T-helper 17 cell (primary cell): ENCODE results near the gene SRRT. TPM values are rescaled to one million over a fixed set of nuclear protein-coding genes. Genes with fewer than 3 reads are reported as not detected.

Experiments used
- ATAC-seq: fragments of 150-1000 bp; cut with Tn5 transposase; 2 replicates; pipeline ENCODE4 v1.10.0; 2021; ENCODE audit warnings: mild to moderate bottlenecking, moderate library complexity
- DNase-seq, 3 donors: peaks; one replicate each; pipeline versions ENCODE4 v3.0.0 to v3.0.0-alpha.2; 2020 to 2021
- H3K9me3 ChIP-seq: one replicate; pipeline ENCODE4 v1.7.0; 2013; ENCODE audit warnings: low read length, mild to moderate bottlenecking; ENCODE audit not compliant: control insufficient read depth, poor library complexity, severe bottlenecking
- H3K27ac Mint-ChIP-seq: one replicate; pipeline ENCODE4 v1.8.0; 2022; ENCODE audit warnings: mild to moderate bottlenecking, moderate library complexity, mixed read lengths
- H3K27me3 Mint-ChIP-seq: one replicate; pipeline ENCODE4 v1.8.0; 2022; ENCODE audit warnings: mixed read lengths
- H3K36me3 Mint-ChIP-seq: one replicate; pipeline ENCODE4 v1.8.0; 2022; ENCODE audit warnings: low read depth, mixed read lengths
- H3K4me1 Mint-ChIP-seq: one replicate; pipeline ENCODE4 v1.8.0; 2022; ENCODE audit warnings: mild to moderate bottlenecking, mixed read lengths
- H3K4me3 Mint-ChIP-seq: one replicate; pipeline ENCODE4 v1.8.0; 2022; ENCODE audit warnings: mild to moderate bottlenecking, moderate library complexity, mixed read lengths
- total RNA-seq, 4 donors: library from RNA in 2 of 4; stranded (reverse) in 2 of 4; gene quantifications; one replicate each; pipeline ENCODE4 v1.2.3 and lab custom pipeline; 2022 to 2026

The SRRT gene
- total RNA-seq, 2 donors from 2014 or later: 246 to 255 TPM

- Mint-ChIP-seq H3K36me3 (peaks cover 11% of the 10 kb centered on the region), H3K27ac (peak overlapping the region; percentile 29), H3K27me3 (peaks cover 23% of the 10 kb centered on the region), H3K4me1 (peaks cover 43% of the 10 kb centered on the region), H3K4me3 (peak overlapping the region; percentile 90)
- ATAC-seq (no peak), DNase-seq (no peak)
- H3K9me3 ChIP-seq: no peaks in the 10 kb centered on the region
Measured at GRCh38 chr7:100890653-100891567, 16.0 kb downstream of the SRRT start.

GRCh38 chr7:100891568-100892247 is 16.8 kb downstream of the SRRT start:
- Mint-ChIP-seq H3K27ac (peak overlapping the region; percentile 29), H3K36me3 (peaks cover 9% of the 10 kb centered on the region), H3K4me3 (peak overlapping the region; percentile 82), H3K27me3 (peaks cover 29% of the 10 kb centered on the region), H3K4me1 (peaks cover 44% of the 10 kb centered on the region)
- no peak for DNase-seq
- ATAC-seq: no peak
- no peaks in the 10 kb centered on the region for H3K9me3 ChIP-seq

GRCh38 chr7:100892364-100893317 is 17.7 kb downstream of the SRRT start:
- no peak overlapping the region for H3K27ac Mint-ChIP-seq
- no peak for DNase-seq
- H3K36me3 Mint-ChIP-seq: peaks cover 7% of the 10 kb centered on the region
- ATAC-seq: no peak
- peaks cover 31% of the 10 kb centered on the region for H3K27me3 Mint-ChIP-seq
- peak overlapping the region; percentile 28 for H3K4me3 Mint-ChIP-seq
- H3K9me3 ChIP-seq: no peaks in the 10 kb centered on the region
- H3K4me1 Mint-ChIP-seq: peaks cover 38% of the 10 kb centered on the region

- Mint-ChIP-seq H3K27ac (no peak overlapping the region), H3K36me3 (peaks cover 7% of the 10 kb centered on the region), H3K4me3 (no peak overlapping the region), H3K27me3 (peaks cover 38% of the 10 kb centered on the region), H3K4me1 (peaks cover 30% of the 10 kb centered on the region)
- H3K9me3 ChIP-seq: no peaks in the 10 kb centered on the region
- DNase-seq: no peak
- no peak for ATAC-seq
Measured at GRCh38 chr7:100893318-100893895, 18.5 kb downstream of the SRRT start.

- Mint-ChIP-seq H3K27me3 (peaks cover 40% of the 10 kb centered on the region), H3K36me3 (peaks cover 5% of the 10 kb centered on the region)
- no peak for DNase-seq
Measured at GRCh38 chr7:100893910-100894721, 19.2 kb downstream of the SRRT start.

GRCh38 chr7:100894860-100895700 is 20.2 kb downstream of the SRRT start:
- Mint-ChIP-seq H3K27me3 (peaks cover 40% of the 10 kb centered on the region), H3K36me3 (peaks cover 5% of the 10 kb centered on the region), H3K27ac (no peak overlapping the region), H3K4me1 (peaks cover 27% of the 10 kb centered on the region), H3K4me3 (peak overlapping the region; percentile 52)
- DNase-seq (peak; percentile 30 to 51 (median 46)), ATAC-seq (peak; percentile 24)
- no peaks in the 10 kb centered on the region for H3K9me3 ChIP-seq

More at GRCh38 chr7:100893910-100894721, 19.2 kb downstream of the SRRT start:
- Mint-ChIP-seq H3K4me1 (peaks cover 28% of the 10 kb centered on the region), H3K27ac (no peak overlapping the region), H3K4me3 (peak overlapping the region; percentile 75)
- ATAC-seq: no peak
- no peaks in the 10 kb centered on the region for H3K9me3 ChIP-seq

GRCh38 chr7:100895701-100895955 is 20.7 kb downstream of the SRRT start, which contains the start of gene ACHE:
ACHE (minus strand) TSS chr7:100895888; CDS start chr7:100894232, 1,656 bp downstream.
- H3K27me3 Mint-ChIP-seq: peaks cover 41% of the 10 kb centered on the region
- no peak within 1 kb of the TSS for H3K27ac Mint-ChIP-seq
- no peak for DNase-seq

GRCh38 chr7:100895956-100896731 is 21.2 kb downstream of the SRRT start:
- H3K9me3 ChIP-seq: no peaks in the 10 kb centered on the region
- peaks cover 45% of the 10 kb centered on the region for H3K27me3 Mint-ChIP-seq
- peaks cover 5% of the 10 kb centered on the region for H3K36me3 Mint-ChIP-seq
- H3K4me3 Mint-ChIP-seq: peak overlapping the region; percentile 92
- peaks cover 19% of the 10 kb centered on the region for H3K4me1 Mint-ChIP-seq
- peak; percentile 22 for ATAC-seq
- no peak overlapping the region for H3K27ac Mint-ChIP-seq
- DNase-seq: no peak

More at GRCh38 chr7:100895701-100895955, 20.7 kb downstream of the SRRT start, which contains the start of gene ACHE:
- peaks cover 5% of the 10 kb centered on the region for H3K36me3 Mint-ChIP-seq
- peak within 1 kb of the TSS; percentile 92 for H3K4me3 Mint-ChIP-seq
- ATAC-seq: peak; percentile 20
- peaks cover 22% of the 10 kb centered on the region for H3K4me1 Mint-ChIP-seq
- no peaks in the 10 kb centered on the region for H3K9me3 ChIP-seq

- H3K9me3 ChIP-seq: no peaks in the 10 kb centered on the region
- no peak overlapping the region for H3K27ac Mint-ChIP-seq
- DNase-seq (peak; percentile 38 to 68 (median 55)), ATAC-seq (peak; percentile 73)
- H3K36me3 Mint-ChIP-seq: peaks cover 5% of the 10 kb centered on the region
- peaks cover 38% of the 10 kb centered on the region for H3K27me3 Mint-ChIP-seq
- peaks cover 13% of the 10 kb centered on the region for H3K4me1 Mint-ChIP-seq
- H3K4me3 Mint-ChIP-seq: peak overlapping the region; percentile 92
Measured at GRCh38 chr7:100896732-100897608, 22.1 kb downstream of the SRRT start.

- ATAC-seq (no peak), DNase-seq (no peak)
- Mint-ChIP-seq H3K4me3 (peak overlapping the region; percentile 58), H3K27ac (no peak overlapping the region), H3K36me3 (peaks cover 5% of the 10 kb centered on the region), H3K4me1 (peaks cover 11% of the 10 kb centered on the region), H3K27me3 (peaks cover 29% of the 10 kb centered on the region)
- H3K9me3 ChIP-seq: no peaks in the 10 kb centered on the region
Measured at GRCh38 chr7:100897772-100898454, 23.0 kb downstream of the SRRT start.
